ENCODE results near the gene YPEL2. TPM values are rescaled to one million over a fixed set of nuclear protein-coding genes. Genes with fewer than 3 reads are reported as not detected.
"Not testable (repeated sequence)": the region's sequence is repeated elsewhere in the genome, so short reads cannot be mapped to it uniquely, and the experiment has no call there.

Gene YPEL2
- total RNA-seq, 2 experiments from 2014 or later = 9.4 to 13.2 TPM

DNA sequence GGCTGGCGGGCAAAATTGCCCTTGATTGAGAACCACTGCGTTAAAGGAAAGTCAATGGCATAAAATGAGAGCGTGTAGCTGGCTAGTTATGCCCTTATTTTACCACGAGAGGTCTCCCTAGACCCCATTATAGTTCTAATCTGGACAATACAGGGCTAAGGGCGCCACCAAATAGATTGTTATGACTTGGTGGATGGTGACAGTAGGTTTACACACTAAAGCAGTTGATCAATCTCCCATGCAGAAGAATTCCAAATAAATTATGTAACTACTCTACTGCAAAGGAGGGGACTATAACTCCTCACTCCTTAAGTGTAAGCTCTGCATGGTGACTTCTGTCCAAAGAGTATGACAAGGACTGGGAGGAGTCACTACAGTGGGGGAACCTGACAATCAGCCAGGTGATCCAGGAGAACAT lies 20.4 kb upstream of the YPEL2 start:
- Mint-ChIP-seq H3K9me3 (no peaks in the 10 kb centered on the region), H3K4me1 (peaks cover 7% of the 10 kb centered on the region), H3K27ac (no peak overlapping the region), H3K36me3 (ENCODE audit: low read depth) (no peaks in the 10 kb centered on the region), H3K27me3 (peaks cover 1% of the 10 kb centered on the region), H3K4me3 (no peak overlapping the region)
- ChIA-PET CTCF (interaction anchor here (0.6 to 2.2 kb wide), 15 partner anchors 9 to 249 kb away, joined by 3 to 13 read pairs (median 3); no protein-coding TSS in a partner anchor), POLR2A (no interaction called here)
- DNase-seq = peak; percentile 63

DNA sequence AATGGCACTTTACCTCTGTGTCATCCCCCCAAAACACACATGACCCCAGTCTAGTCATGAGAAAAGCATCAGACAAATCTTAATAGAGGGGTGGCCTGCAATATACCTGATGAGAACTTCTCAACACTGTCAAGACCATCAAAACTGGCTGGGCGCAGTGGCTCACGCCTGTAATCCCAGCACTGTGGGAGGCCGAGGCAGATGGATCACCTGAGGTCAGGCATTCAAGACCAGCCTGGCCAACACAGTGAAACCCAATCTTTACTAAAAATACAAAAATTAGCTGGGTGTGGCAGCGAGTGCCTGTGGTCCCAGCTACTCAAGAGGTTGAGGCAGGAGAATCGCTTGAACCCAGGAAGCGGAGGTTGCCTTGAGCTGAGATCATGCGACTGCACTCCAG lies 19.9 kb upstream of the YPEL2 start:
- DNase-seq; H3K27me3 Mint-ChIP-seq; H3K4me1 Mint-ChIP-seq; H3K36me3 Mint-ChIP-seq (ENCODE audit: low read depth); POLR2A ChIA-PET; H3K27ac Mint-ChIP-seq; H3K4me3 Mint-ChIP-seq; H3K9me3 Mint-ChIP-seq: not testable (repeated sequence)
- CTCF ChIA-PET = interaction anchor here (0.6 to 2.2 kb wide), 16 partner anchors 9 to 448 kb away, joined by 3 to 13 read pairs (median 3); no protein-coding TSS in a partner anchor

DNA sequence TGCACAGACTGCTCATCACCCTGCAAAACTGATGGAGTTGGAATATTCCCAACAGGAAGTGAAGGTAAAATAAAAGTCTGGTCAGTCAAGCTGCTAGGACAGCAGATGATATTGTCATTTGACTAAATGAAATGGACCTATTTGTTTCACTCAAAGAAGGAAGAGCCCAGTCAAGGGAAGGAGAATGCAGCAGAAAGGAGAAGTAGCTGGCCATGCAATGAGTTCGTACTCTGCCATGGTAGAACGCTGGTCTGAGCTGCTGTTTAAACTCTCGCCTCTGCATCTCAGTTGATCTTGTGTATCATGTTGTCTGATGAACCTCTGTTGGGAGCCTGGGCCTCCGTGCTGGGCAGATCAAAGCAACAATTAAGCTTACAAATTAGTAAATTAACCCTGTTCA lies 15.6 kb upstream of the YPEL2 start:
- H3K4me1 Mint-ChIP-seq = peaks cover 5% of the 10 kb centered on the region
- ChIA-PET POLR2A (no interaction called here), CTCF (interaction anchor here (1.3 to 9.4 kb wide), 4 partner anchors 10 to 1105 kb away, joined by 3 to 59 read pairs (median 12); no protein-coding TSS in a partner anchor)
- no peaks in the 10 kb centered on the region for H3K36me3 Mint-ChIP-seq (ENCODE audit: low read depth)
- H3K4me3 Mint-ChIP-seq = no peak overlapping the region
- no peak overlapping the region for H3K27ac Mint-ChIP-seq
- no peaks in the 10 kb centered on the region for H3K27me3 Mint-ChIP-seq
- H3K9me3 Mint-ChIP-seq = no peaks in the 10 kb centered on the region
- no peak for DNase-seq

DNA sequence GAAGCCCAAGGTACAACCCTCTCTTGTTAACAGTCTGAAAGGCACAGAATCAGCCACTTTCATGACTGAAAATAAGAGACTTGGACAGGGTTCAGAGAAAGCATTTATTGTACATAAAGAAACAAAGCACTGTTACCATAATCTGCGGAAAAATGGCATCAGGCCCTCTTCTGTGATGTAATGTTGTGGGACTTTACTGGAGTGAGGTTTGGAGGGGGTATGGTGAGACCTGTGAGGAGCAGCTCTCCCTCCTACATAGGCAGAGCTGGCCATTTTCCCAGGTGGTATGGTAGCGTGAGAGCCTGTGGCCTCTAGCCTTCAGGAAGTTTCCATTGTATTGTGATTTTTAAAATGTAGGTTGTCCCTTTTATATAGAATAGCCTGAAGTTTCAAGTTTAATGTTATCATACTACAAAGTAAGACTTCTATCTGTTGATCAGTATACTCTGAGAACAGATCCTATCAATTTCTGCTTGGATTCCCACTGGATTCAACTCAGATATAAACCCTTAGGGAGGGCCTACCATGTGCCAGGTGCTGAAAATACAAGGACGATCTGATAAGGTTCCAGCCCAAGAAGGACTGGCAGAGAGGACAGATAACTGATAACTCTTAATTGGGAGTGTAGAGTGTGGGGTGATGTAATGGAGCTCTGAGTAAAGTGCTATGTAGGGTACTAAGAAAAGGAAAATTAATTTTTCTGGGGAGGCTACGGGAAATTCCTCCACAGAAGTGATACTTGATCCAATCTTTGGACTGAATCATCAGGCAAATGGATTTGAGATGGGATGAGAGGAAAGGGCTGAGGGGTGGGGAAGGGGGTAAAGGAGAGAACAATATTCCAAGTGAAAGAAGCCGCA lies 4.1 kb upstream of the YPEL2 start:
- Mint-ChIP-seq H3K36me3 (ENCODE audit: low read depth) (no peaks in the 10 kb centered on the region), H3K4me3 (no peak overlapping the region), H3K27ac (peak overlapping the region; percentile 84), H3K4me1 (peaks cover 49% of the 10 kb centered on the region), H3K9me3 (no peaks in the 10 kb centered on the region), H3K27me3 (no peaks in the 10 kb centered on the region)
- no peak for DNase-seq
- CTCF ChIA-PET = interaction anchor here (0.6 to 3.8 kb wide), 3 partner anchors 11 to 145 kb away, joined by 3 to 22 read pairs (median 3); no protein-coding TSS in a partner anchor
- POLR2A ChIA-PET = interaction anchor here (0.7 kb wide), 1 partner anchor 155 kb away, joined by 3 read pairs; no protein-coding TSS in a partner anchor

GRCh38 chr17:59327981-59328290 lies 3.5 kb upstream of the YPEL2 start:
- Mint-ChIP-seq H3K36me3 (ENCODE audit: low read depth) (no peaks in the 10 kb centered on the region), H3K4me3 (no peak overlapping the region), H3K27ac (peak overlapping the region; percentile 84), H3K4me1 (peaks cover 49% of the 10 kb centered on the region), H3K27me3 (no peaks in the 10 kb centered on the region), H3K9me3 (no peaks in the 10 kb centered on the region)
- CTCF ChIA-PET = interaction anchor here (0.6 to 3.8 kb wide), 5 partner anchors 11 to 1458 kb away, joined by 3 to 22 read pairs (median 3); no protein-coding TSS in a partner anchor
- peak; percentile 33 for DNase-seq
- POLR2A ChIA-PET = interaction anchor here (0.7 kb wide), 1 partner anchor 155 kb away, joined by 3 read pairs; no protein-coding TSS in a partner anchor

DNA sequence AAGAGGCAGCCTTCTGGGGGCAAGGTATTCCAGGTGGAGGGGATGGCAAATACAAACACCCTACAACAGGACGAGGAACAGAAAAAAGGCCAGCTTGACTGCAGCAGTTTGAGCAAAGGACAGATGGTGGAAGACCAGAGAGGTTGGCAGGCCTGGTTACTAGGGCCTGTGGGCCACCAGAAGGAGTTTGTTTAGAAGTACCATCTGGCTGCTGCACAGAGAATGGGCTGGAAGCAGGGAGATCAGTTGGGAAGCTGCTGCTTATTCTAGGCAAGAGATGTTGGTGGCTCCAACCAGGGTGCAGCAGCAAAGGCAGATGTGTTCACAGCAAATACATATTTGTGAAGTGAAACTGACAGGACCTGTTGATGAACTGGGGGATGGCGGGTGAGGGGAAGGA lies 2.9 kb upstream of the YPEL2 start:
- ChIA-PET CTCF (interaction anchor here (0.7 to 3.8 kb wide), 5 partner anchors 10 to 1459 kb away, joined by 3 to 22 read pairs (median 4); no protein-coding TSS in a partner anchor), POLR2A (no interaction called here)
- peak overlapping the region; percentile 84 for H3K27ac Mint-ChIP-seq
- DNase-seq = no peak
- peaks cover 56% of the 10 kb centered on the region for H3K4me1 Mint-ChIP-seq
- H3K27me3 Mint-ChIP-seq = no peaks in the 10 kb centered on the region
- H3K4me3 Mint-ChIP-seq = no peak overlapping the region
- no peaks in the 10 kb centered on the region for H3K36me3 Mint-ChIP-seq (ENCODE audit: low read depth)
- no peaks in the 10 kb centered on the region for H3K9me3 Mint-ChIP-seq

GRCh38 chr17:59329176-59330052 lies 2.0 kb upstream of the YPEL2 start:
- peaks cover 61% of the 10 kb centered on the region for H3K4me1 Mint-ChIP-seq
- DNase-seq = peak; percentile 60
- POLR2A ChIA-PET = interaction anchor here (0.8 kb wide), 1 partner anchor 110 kb away, joined by 3 read pairs; no protein-coding TSS in a partner anchor
- no peaks in the 10 kb centered on the region for H3K36me3 Mint-ChIP-seq (ENCODE audit: low read depth)
- CTCF ChIA-PET = interaction anchor here (0.7 to 4.3 kb wide), 18 partner anchors 9 to 235 kb away, joined by 3 to 31 read pairs (median 4); no protein-coding TSS in a partner anchor
- H3K27ac Mint-ChIP-seq = peak overlapping the region; percentile 85
- H3K4me3 Mint-ChIP-seq = peak overlapping the region; percentile 38
- H3K27me3 Mint-ChIP-seq = no peaks in the 10 kb centered on the region
- H3K9me3 Mint-ChIP-seq = no peaks in the 10 kb centered on the region

DNA sequence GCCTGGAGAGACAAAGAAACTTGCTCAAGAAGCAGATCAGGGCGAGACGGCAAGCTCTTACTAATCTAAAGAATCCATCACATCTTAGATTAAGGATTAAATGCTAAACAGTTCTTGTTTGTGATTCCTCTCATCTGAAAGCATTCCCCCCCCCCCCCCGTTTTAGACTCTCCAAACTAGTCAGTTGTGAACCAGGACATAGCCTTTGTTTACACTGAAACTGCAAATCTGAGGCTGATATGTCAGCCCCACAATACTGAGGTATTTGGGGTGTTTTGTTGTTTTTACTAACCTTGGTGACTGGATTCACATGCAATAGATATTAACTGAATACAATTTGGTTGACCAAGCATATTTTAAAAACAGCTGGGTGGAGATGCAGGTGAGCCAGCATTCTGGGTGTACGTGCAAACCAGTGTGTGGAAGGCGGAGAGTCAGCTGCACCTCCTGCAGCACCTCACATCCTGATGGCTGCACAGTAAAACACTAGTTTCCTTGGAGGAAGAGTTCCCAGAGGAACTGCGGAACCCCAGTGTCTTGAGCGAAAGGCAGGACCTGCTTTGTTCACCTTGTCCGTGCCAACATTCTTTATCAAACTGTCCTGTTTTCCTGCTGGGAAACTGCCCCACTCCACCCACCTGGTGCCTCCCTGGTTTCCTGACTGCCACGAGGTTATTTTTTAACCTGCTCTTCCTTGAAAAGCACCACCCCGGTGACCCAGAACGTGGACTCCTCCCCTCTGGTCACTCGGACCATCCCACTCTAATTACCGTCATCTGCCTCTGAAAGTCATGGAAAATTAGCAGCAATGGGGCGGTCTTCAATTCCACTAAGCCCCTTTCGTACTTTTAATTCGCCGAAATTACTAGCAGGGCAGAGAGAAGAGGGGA lies 1.2 kb upstream of the YPEL2 start:
- POLR2A ChIA-PET = interaction anchor here (0.8 kb wide), 1 partner anchor 109 kb away, joined by 3 read pairs; no protein-coding TSS in a partner anchor
- Mint-ChIP-seq H3K27me3 (no peaks in the 10 kb centered on the region), H3K4me1 (peaks cover 64% of the 10 kb centered on the region), H3K9me3 (no peaks in the 10 kb centered on the region), H3K4me3 (peak overlapping the region; percentile 38), H3K36me3 (ENCODE audit: low read depth) (no peaks in the 10 kb centered on the region), H3K27ac (peak overlapping the region; percentile 85)
- DNase-seq = peak; percentile 15
- CTCF ChIA-PET = interaction anchor here (0.7 to 4.3 kb wide), 17 partner anchors 8 to 234 kb away, joined by 3 to 31 read pairs (median 4); no protein-coding TSS in a partner anchor

DNA sequence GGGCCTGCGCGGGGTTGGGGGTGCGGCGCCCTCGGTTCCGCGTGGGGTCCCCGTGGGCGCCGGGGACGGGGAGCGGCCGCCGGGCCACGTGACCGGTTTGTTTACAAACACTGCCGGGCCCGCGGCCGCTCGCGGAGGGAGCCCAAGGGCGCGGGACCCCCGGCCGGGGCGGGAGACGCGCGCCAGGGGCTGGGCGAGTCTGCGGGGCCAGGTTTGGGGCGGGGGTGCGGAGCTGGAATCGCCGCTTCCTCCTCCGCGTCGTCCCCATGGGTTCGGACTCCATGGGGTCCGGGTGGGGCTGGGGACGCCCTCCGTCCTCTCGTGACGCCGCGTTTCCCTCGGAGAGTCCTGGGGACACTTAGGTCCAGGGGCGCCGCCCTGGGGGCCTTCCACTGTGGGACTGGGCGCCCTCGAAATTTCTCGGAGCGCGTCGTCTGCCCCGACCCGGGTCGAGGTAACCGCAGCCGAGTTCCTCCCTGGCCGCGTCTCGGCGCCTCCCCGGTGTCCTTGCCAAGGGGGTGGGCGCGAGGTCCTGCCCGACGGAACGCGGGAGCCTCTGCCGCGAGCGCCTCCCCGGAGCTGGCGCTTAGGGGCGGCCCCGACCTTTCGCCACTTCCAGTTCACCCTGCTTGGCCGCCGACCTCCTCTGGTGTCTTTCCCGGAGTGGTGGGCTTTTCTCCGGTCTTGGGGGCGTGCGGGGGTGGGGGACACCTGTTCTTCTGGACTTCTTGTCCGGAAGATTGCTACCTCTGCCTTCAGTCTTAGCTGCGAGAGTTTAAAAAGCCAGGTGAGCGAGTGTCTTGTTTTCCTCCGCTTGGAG lies 684 bp downstream of the YPEL2 start:
- peak; percentile 23 for DNase-seq
- peak overlapping the region; percentile 85 for H3K4me3 Mint-ChIP-seq
- peaks cover 62% of the 10 kb centered on the region for H3K4me1 Mint-ChIP-seq
- POLR2A ChIA-PET = interaction anchor here (0.6 kb wide), 1 partner anchor 29 kb away, joined by 4 read pairs; no protein-coding TSS in a partner anchor
- no peaks in the 10 kb centered on the region for H3K27me3 Mint-ChIP-seq
- no peaks in the 10 kb centered on the region for H3K9me3 Mint-ChIP-seq
- CTCF ChIA-PET = interaction anchor here (0.7 to 4.3 kb wide), 6 partner anchors 20 to 109 kb away, joined by 3 to 31 read pairs (median 3); no protein-coding TSS in a partner anchor
- no peaks in the 10 kb centered on the region for H3K36me3 Mint-ChIP-seq (ENCODE audit: low read depth)
- H3K27ac Mint-ChIP-seq = peak overlapping the region; percentile 89

DNA sequence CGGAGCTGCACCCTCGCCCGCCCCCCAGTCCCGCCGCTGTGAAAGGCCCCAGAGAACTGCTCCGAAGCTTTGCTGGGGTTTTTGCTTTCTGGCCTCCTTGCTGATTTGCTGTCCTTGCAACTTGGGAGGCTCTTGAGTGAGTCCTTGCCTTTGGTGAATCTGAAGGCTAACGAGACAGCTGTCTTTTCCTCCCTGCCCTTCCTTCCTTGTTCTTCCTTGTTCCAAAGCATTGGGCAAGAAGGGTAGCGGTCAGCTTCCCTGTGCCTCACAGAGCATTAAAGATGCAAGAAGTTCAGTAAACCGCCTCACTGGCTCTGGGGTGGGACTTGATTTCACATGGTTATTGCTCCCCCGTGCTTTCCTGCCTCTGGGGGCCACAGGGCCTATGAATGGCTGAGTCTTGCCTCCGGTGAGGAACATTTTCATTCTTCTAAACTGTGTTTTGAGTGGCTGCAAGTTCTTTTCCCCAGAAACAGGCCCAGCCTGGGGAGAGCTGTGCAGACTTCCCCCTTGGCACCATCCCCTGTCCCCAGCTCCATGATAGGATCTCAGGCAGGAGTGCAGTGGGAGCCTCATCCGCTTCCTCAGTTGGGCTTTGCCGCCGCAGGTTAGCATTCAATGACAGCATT lies 1.4 kb downstream of the YPEL2 start:
- Mint-ChIP-seq H3K27me3 (no peaks in the 10 kb centered on the region), H3K4me1 (peaks cover 55% of the 10 kb centered on the region), H3K9me3 (no peaks in the 10 kb centered on the region), H3K27ac (peak overlapping the region; percentile 89), H3K4me3 (peak overlapping the region; percentile 85), H3K36me3 (ENCODE audit: low read depth) (no peaks in the 10 kb centered on the region)
- DNase-seq = no peak
- POLR2A ChIA-PET = interaction anchor here (0.6 kb wide), 1 partner anchor 28 kb away, joined by 4 read pairs; no protein-coding TSS in a partner anchor
- CTCF ChIA-PET = interaction anchor here (0.6 to 4.3 kb wide), 7 partner anchors 20 to 190 kb away, joined by 3 to 31 read pairs (median 3); no protein-coding TSS in a partner anchor
